ENCODE results near the gene NVL.

Gene NVL

GRCh38 chr1:224274970-224275626 lies 54.9 kb downstream of the NVL start:
- no peak overlapping the region for H3K4me3 ChIP-seq (ENCODE audit: low read depth, low read length)
- TF ChIP-seq CTCF (IDR thresholded peaks at IDR 0.05; ENCODE audit: insufficient read depth, low read length, missing control alignments) = no peak
- POLR2A ChIA-PET = no interaction called here
- CTCF ChIA-PET = no interaction called here
- no peak for DNase-seq (ENCODE audit: low read depth, low spot score)

GRCh38 chr1:224273641-224274040 lies 56.3 kb downstream of the NVL start:
- ChIA-PET CTCF (interaction anchor here (0.6 kb wide), 1 partner anchor 157 kb away, joined by 3 read pairs; no protein-coding TSS in a partner anchor), POLR2A (no interaction called here)
- no peak overlapping the region for H3K4me3 ChIP-seq (ENCODE audit: low read depth, low read length)
- TF ChIP-seq CTCF (IDR thresholded peaks at IDR 0.05; ENCODE audit: insufficient read depth, low read length, missing control alignments) = no peak
- DNase-seq (ENCODE audit: low read depth, low spot score) = no peak

- no peak for DNase-seq (ENCODE audit: low read depth, low spot score)
- no peak for TF ChIP-seq CTCF (IDR thresholded peaks at IDR 0.05; ENCODE audit: insufficient read depth, low read length, missing control alignments)
- no peak overlapping the region for H3K4me3 ChIP-seq (ENCODE audit: low read depth, low read length)
- ChIA-PET CTCF (no interaction called here), POLR2A (no interaction called here)
Observed at GRCh38 chr1:224271106-224271505, 58.9 kb downstream of the NVL start.

GRCh38 chr1:224267925-224268324 lies 62.0 kb downstream of the NVL start:
- no peak overlapping the region for H3K4me3 ChIP-seq (ENCODE audit: low read depth, low read length)
- ChIA-PET POLR2A (no interaction called here), CTCF (no interaction called here)
- no peak for TF ChIP-seq CTCF (IDR thresholded peaks at IDR 0.05; ENCODE audit: insufficient read depth, low read length, missing control alignments)
- no peak for DNase-seq (ENCODE audit: low read depth, low spot score)

GRCh38 chr1:224266915-224267856 lies 62.8 kb downstream of the NVL start:
- H3K4me3 ChIP-seq (ENCODE audit: low read depth, low read length) = no peak overlapping the region
- no peak for TF ChIP-seq CTCF (IDR thresholded peaks at IDR 0.05; ENCODE audit: insufficient read depth, low read length, missing control alignments)
- POLR2A ChIA-PET = no interaction called here
- CTCF ChIA-PET = no interaction called here
- DNase-seq (ENCODE audit: low read depth, low spot score) = no peak

GRCh38 chr1:224266105-224266914 lies 63.7 kb downstream of the NVL start:
- CTCF ChIA-PET = no interaction called here
- no peak for TF ChIP-seq CTCF (IDR thresholded peaks at IDR 0.05; ENCODE audit: insufficient read depth, low read length, missing control alignments)
- POLR2A ChIA-PET = no interaction called here
- no peak overlapping the region for H3K4me3 ChIP-seq (ENCODE audit: low read depth, low read length)
- DNase-seq (ENCODE audit: low read depth, low spot score) = no peak
